HepG2 (cell line): ENCODE results near the gene WDR62. TPM values are rescaled to one million over a fixed set of nuclear protein-coding genes. Genes with fewer than 3 reads are reported as not detected.
"Not testable (repeated sequence)": the region's sequence is repeated elsewhere in the genome, so short reads cannot be mapped to it uniquely, and the experiment has no call there.

Experiments used
- ATAC-seq: fragments of 200-7000 bp; cut with Tn5 transposase; 3 replicates; pipeline ENCODE4 v1.9.1; 2020; ENCODE audit warnings: mild to moderate bottlenecking, moderate library complexity
- BruUV-seq: library from RNA; stranded (reverse); fragments of 400-500 nt; replicated peaks from 2 replicates; lab custom pipeline; 2021; lab: Mats Ljungman, UMichigan
- CTCF ChIA-PET: fragments of 300-600 bp; formaldehyde crosslinking; extraction: SDS; loops from one replicate; lab custom pipeline; 2021; ENCODE audit warnings: low total read pairs, inconsistent platforms, low intra/inter-chr PET ratio; lab: Yijun Ruan, JAX
- POLR2A ChIA-PET: fragments of 350-600 bp; sonication (Branson Sonifier 250); formaldehyde crosslinking; loops from one replicate; lab custom pipeline; 2020; ENCODE audit warnings: antibody characterized with exemption, inconsistent platforms; lab: Yijun Ruan, JAX
- DNase-seq: peaks from one replicate; pipeline ENCODE4 v3.0.0-alpha.2; 2015; ENCODE audit warnings: low spot score
- FAIRE-seq: peaks from 3 replicates; lab custom pipeline; 2011; peaks lifted over from hg19 to GRCh38; lab: Jason Lieb, UNC
- H2AFZ ChIP-seq: one replicate; pipeline ENCODE4 v1.6.1; 2011; ENCODE audit warnings: low read length, inconsistent platforms
- H3K27ac ChIP-seq: fragments of 300-600 bp; 3 replicates; pipeline ENCODE4 v1.8.0; 2011; ENCODE audit warnings: mixed run types, mild to moderate bottlenecking, mixed read lengths, low read length, inconsistent platforms; ENCODE audit not compliant: insufficient read depth; ENCODE audit errors: extremely low read length
- H3K27me3 ChIP-seq, 2 experiments: fragments of 200-600 bp in 1 of 2; 2 replicates in 1 of 2; 3 replicates in 1 of 2; pipeline versions ENCODE4 v1.6.0 to v1.8.0; 2011; ENCODE audit warnings: low read length in 2 of 2, mild to moderate bottlenecking in 2 of 2, moderate library complexity in 2 of 2, inconsistent platforms in 1 of 2; ENCODE audit not compliant: insufficient read depth in 2 of 2, control insufficient read depth in 1 of 2
- H3K36me3 ChIP-seq, 2 experiments: fragments of 200-600 bp in 1 of 2; replicated peaks in 1 of 2; 2 replicates in 1 of 2; 3 replicates in 1 of 2; pipeline versions ENCODE4 v1.5.1 to v1.8.0; 2011; ENCODE audit warnings: low read length in 2 of 2, inconsistent platforms in 1 of 2; ENCODE audit not compliant: insufficient read depth in 2 of 2, control insufficient read depth in 1 of 2
- H3K4me1 ChIP-seq: 2 replicates; pipeline ENCODE4 v1.5.1; 2012; ENCODE audit warnings: low read length, inconsistent platforms; ENCODE audit not compliant: insufficient read depth
- H3K4me2 ChIP-seq: 2 replicates; pipeline ENCODE4 v1.6.0; 2011; ENCODE audit warnings: low read depth, low read length, inconsistent platforms
- H3K4me3 ChIP-seq, 3 experiments: fragments of 200-600 bp in 1 of 3; sonication (generic), shearing (Covaris generic) in 1 of 3; replicated peaks in 1 of 3; 2 replicates each; pipeline ENCODE4 v1.5.1; 2011 to 2016; ENCODE audit warnings: low read length in 3 of 3, inconsistent platforms in 2 of 3, low read depth in 2 of 3, mild to moderate bottlenecking in 2 of 3, control low read depth in 1 of 3, mixed read lengths in 1 of 3; ENCODE audit not compliant: insufficient read depth in 1 of 3
- H3K79me2 ChIP-seq: one replicate; pipeline ENCODE4 v1.6.1; 2011; ENCODE audit warnings: low read length, inconsistent platforms; ENCODE audit not compliant: insufficient read depth
- H3K9ac ChIP-seq: 2 replicates; pipeline ENCODE4 v1.6.0; 2011; ENCODE audit warnings: mild to moderate bottlenecking, low read depth, low read length, inconsistent platforms; ENCODE audit not compliant: insufficient read depth
- H3K9me3 ChIP-seq: 2 replicates; pipeline ENCODE4 v1.5.1; 2012; ENCODE audit warnings: mild to moderate bottlenecking, low read length
- H4K20me1 ChIP-seq: 2 replicates; pipeline ENCODE4 v1.6.0; 2011; ENCODE audit warnings: inconsistent platforms, mild to moderate bottlenecking, low read length, moderate library complexity; ENCODE audit not compliant: insufficient read depth
- CEBPG ChIP-seq: IDR thresholded peaks from 2 replicates; pipeline ENCODE4 v1.6.1; 2016
- PHF21A ChIP-seq: sonication (generic); formaldehyde crosslinking; IDR thresholded peaks from 2 replicates; pipeline ENCODE4 v1.5.0; 2020; ENCODE audit warnings: mild to moderate bottlenecking, missing genetic modification reagents
- RARA ChIP-seq: IDR thresholded peaks from 2 replicates; pipeline ENCODE4 v1.6.1; 2016; ENCODE audit warnings: missing genetic modification reagents, missing compliant biosample characterization
- ZNF768 ChIP-seq: sonication (generic); formaldehyde crosslinking; IDR thresholded peaks from 2 replicates; pipeline ENCODE4 v1.4.0; 2020; ENCODE audit warnings: missing genetic modification reagents
- WGBS: methylation state at CpG from one replicate; pipeline ENCODE4 v1.1.6; 2017; ENCODE audit warnings: low lambda C conversion rate; 5-methylcytosine and 5-hydroxymethylcytosine counted together
- in situ Hi-C: cut with HindIII; loops from 2 replicates; pipeline ENCODE4 v1.10.0; 2017; ENCODE audit warnings: low pct_unique_long_range_greater_than_20kb; ENCODE audit not compliant: extremely low pct_ligation_motif_present
- intact Hi-C: fragments of 100-400 bp; cut with micrococcal nuclease; formaldehyde crosslinking; loops from one replicate; pipeline ENCODE4 v1.10.0; 2022; ENCODE audit not compliant: unreplicated experiment
- polyA plus RNA-seq, 8 experiments: library from polyadenylated mRNA; depleted of rRNA in 3 of 8; stranded (reverse) in 7 of 8; unstranded in 1 of 8; fragments of >200 nt; fragmentation: Illumina TruSeq in 4 of 8; extraction: Trizol in 4 of 8; gene quantifications; 2 replicates each; pipeline versions ENCODE4 v1.2.1 to v1.2.3, GENCODE V29; 2011 to 2016; ENCODE audit warnings: low read depth in 4 of 8, missing spikeins in 1 of 8, mixed read lengths in 1 of 8; ENCODE audit not compliant: insufficient read depth in 1 of 8
- total RNA-seq, 5 experiments: library from RNA; depleted of rRNA; stranded (reverse); fragments of >200 nt; fragmentation: Illumina TruSeq; extraction: Trizol; gene quantifications; 2 replicates each; pipeline ENCODE4 v1.2.3, GENCODE V29; 2016; ENCODE audit warnings: low read depth in 1 of 5
- TF ChIP-seq, protein P1 (sequence below): sonication (generic); formaldehyde crosslinking; IDR thresholded peaks from 2 replicates; pipeline ENCODE4 v1.4.0; 2020; ENCODE audit warnings: missing genetic modification reagents, mild to moderate bottlenecking, borderline replicate concordance
- TF ChIP-seq, protein P2 (sequence below): sonication (generic); formaldehyde crosslinking; IDR thresholded peaks from 2 replicates; pipeline ENCODE4 v1.5.0; 2020; ENCODE audit warnings: mild to moderate bottlenecking, missing genetic modification reagents

WDR62 gene
- total and polyA plus RNA-seq, 2 of the 13 experiments (the other 11 are each of a cell fraction or from before 2014, with no cell fraction given), result 5.8 to 12.5 TPM

DNA sequence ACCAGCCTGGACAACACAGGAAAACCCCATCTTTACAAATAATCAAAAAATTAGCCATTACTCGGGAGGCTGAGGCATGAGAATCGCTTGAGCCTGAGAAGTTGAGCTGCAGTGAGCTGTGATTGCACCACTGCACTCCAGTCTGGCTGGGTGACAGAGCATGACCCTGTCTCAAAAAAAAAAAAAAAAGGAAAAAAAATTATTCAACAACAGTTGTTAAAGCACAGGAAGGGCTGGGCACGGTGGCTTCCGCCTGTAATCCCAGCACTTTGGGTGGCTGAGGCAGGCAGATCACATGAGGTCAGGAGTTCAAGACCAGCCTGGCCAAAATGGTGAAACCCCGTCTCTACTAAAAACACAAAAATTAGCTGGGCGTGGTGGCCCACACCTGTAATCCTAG lies 76.5 kb downstream of the WDR62 start:
- POLR2A ChIA-PET, result interaction anchor here (1.5 kb wide), 1 partner anchor 8 kb away, joined by 4 read pairs; the partner anchor contains the start of gene CAPNS1
- intact Hi-C loops, H3K79me2 ChIP-seq, H3K36me3 ChIP-seq, FAIRE-seq, in situ Hi-C loops, BruUV-seq, H3K9ac ChIP-seq, ATAC-seq, H3K4me3 ChIP-seq, H4K20me1 ChIP-seq, H3K27ac ChIP-seq, H3K9me3 ChIP-seq, DNase-seq, H3K27me3 ChIP-seq, CTCF ChIA-PET, H2AFZ ChIP-seq: not testable (repeated sequence)
- H3K4me1 ChIP-seq, result peaks cover 51% of the 10 kb centered on the region
- TF ChIP-seq RARA, result peak; percentile 41; the same call in 1 of the 2 replicates
- TF ChIP-seq PHF21A (CRISPR knock-in tag), result 0 out of 2 replicates have a peak, but pooled peaks have one; percentile 25
- TF ChIP-seq CEBPG (CRISPR knock-in tag), result peak; percentile 6; the same call in 1 of the 2 replicates
- TF ChIP-seq, protein P1, sequence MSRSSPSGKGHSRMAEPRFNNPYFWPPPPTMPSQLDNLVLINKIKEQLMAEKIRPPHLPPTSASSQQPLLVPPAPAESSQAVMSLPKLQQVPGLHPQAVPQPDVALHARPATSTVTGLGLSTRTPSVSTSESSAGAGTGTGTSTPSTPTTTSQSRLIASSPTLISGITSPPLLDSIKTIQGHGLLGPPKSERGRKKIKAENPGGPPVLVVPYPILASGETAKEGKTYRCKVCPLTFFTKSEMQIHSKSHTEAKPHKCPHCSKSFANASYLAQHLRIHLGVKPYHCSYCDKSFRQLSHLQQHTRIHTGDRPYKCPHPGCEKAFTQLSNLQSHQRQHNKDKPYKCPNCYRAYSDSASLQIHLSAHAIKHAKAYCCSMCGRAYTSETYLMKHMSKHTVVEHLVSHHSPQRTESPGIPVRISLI (CRISPR knock-in tag), result peak; percentile 86
- peak overlapping the region; percentile 3; the same call in 1 of the 2 replicates for H3K4me2 ChIP-seq
- 14% methylated on average over 6 of the region's 6 CpGs for WGBS

DNA sequence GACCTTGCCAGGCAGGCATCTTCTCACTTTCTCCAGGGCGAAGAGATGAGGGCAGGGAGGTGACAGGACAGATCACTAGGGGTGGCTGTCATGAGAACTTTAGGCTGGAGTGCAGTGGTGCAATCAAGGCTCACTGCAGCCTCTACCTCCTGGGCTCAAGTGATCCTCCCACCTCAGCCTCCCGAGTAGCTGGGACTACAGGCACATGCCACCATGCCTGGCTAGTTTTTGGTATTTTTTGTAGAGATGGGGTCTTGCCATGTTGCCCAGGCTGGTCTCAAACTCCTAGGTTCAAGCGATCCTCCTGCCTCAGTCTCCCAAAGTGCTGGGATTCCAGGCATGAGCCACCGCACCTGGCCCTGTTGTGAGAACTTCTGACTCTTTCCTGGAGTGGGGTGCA lies 80.2 kb downstream of the WDR62 start:
- H3K36me3 ChIP-seq, H3K9ac ChIP-seq, H3K4me3 ChIP-seq, CTCF ChIA-PET, H2AFZ ChIP-seq, FAIRE-seq, H3K4me2 ChIP-seq, H3K27me3 ChIP-seq, ATAC-seq, intact Hi-C loops, DNase-seq, H3K79me2 ChIP-seq, in situ Hi-C loops: not testable (repeated sequence)
- H3K4me1 ChIP-seq, result peaks cover 40% of the 10 kb centered on the region
- WGBS, result 60% methylated on average over 1 of the region's 4 CpGs
- peak; percentile 77 for TF ChIP-seq ZNF768 (CRISPR knock-in tag)
- TF ChIP-seq, protein P2, sequence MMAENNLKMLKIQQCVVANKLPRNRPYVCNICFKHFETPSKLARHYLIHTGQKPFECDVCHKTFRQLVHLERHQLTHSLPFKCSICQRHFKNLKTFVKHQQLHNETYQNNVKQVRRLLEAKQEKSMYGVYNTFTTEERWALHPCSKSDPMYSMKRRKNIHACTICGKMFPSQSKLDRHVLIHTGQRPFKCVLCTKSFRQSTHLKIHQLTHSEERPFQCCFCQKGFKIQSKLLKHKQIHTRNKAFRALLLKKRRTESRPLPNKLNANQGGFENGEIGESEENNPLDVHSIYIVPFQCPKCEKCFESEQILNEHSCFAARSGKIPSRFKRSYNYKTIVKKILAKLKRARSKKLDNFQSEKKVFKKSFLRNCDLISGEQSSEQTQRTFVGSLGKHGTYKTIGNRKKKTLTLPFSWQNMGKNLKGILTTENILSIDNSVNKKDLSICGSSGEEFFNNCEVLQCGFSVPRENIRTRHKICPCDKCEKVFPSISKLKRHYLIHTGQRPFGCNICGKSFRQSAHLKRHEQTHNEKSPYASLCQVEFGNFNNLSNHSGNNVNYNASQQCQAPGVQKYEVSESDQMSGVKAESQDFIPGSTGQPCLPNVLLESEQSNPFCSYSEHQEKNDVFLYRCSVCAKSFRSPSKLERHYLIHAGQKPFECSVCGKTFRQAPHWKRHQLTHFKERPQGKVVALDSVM (CRISPR knock-in tag), result peak; percentile 64; the same call in 1 of the 2 replicates
- TF ChIP-seq, all 625 proteins: peak for 2; not testable (repeated sequence) for 623
- not testable (repeated sequence) for H4K20me1 ChIP-seq, H3K9me3 ChIP-seq, H3K27ac ChIP-seq, BruUV-seq
- POLR2A ChIA-PET, result interaction anchor here (2.4 kb wide), 1 partner anchor 14 kb away, joined by 9 read pairs; no protein-coding TSS in a partner anchor
